Activated naive CD8-positive, alpha-beta T cell treated with anti-CD3 and anti-CD28 coated beads, Interleukin-2, amount 50 U/mL, for 24 hours (primary cell): ENCODE measurements around the gene HOXD8.

Experiments used
- ATAC-seq: fragments of 150-1000 bp; cut with Tn5 transposase; one replicate; pipeline ENCODE4 v1.10.0; 2021
- DNase-seq: peaks from one replicate; pipeline ENCODE4 v3.0.0; 2021
- H3K27ac Mint-ChIP-seq: one replicate; pipeline ENCODE4 v1.8.0; 2021; ENCODE audit warnings: mild to moderate bottlenecking, mixed read lengths
- H3K27me3 Mint-ChIP-seq: one replicate; pipeline ENCODE4 v1.8.0; 2021; ENCODE audit warnings: mixed read lengths
- H3K36me3 Mint-ChIP-seq: one replicate; pipeline ENCODE4 v1.8.0; 2021; ENCODE audit warnings: low read depth, mixed read lengths
- H3K4me1 Mint-ChIP-seq: one replicate; pipeline ENCODE4 v1.8.0; 2021; ENCODE audit warnings: mixed read lengths
- H3K4me3 Mint-ChIP-seq: one replicate; pipeline ENCODE4 v1.8.0; 2021; ENCODE audit warnings: mild to moderate bottlenecking, moderate library complexity, mixed read lengths
- H3K9me3 Mint-ChIP-seq: one replicate; pipeline ENCODE4 v1.8.0; 2021; ENCODE audit warnings: mixed read lengths

HOXD8 gene

DNA sequence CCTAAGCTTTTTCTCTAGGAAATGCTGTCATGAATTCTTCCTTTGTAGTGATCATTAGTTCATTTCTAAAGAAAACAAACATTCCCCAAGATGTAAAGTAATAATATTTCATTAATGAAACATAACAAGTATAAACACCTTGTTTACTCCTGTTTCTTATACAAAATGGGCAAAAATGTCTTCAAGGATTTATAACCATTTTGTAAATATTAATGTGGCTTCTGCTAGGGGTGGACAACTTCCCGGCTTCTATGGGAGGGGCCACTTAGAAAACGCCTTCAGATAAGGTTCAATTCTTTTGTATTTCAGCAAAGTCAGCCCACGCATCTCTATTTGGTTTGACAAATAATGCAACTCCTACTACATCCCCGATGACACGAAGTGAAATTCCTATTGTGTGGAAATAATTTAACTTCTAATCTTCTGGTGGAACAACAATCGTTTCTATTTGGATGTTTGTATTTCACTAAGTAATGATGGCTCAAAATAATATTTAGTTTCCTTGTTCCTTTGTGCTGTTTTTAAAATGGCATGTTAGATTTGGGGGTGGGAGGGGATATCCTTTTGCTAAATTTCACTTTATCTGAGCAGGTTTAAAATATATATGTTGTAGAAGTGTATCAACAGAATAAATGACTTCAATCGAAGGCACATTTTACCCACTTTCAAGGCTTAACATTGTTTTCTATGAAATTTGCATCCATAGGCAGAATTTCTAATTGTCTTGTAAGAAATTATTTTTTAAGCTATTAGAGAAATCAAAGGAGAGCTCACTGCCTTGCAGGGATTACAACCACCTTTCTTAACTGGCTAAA lies 44.3 kb downstream of the HOXD8 start:
- H3K4me3 Mint-ChIP-seq = no peak overlapping the region
- no peaks in the 10 kb centered on the region for H3K9me3 Mint-ChIP-seq
- no peak for DNase-seq
- no peak for ATAC-seq
- no peak overlapping the region for H3K27ac Mint-ChIP-seq
- H3K36me3 Mint-ChIP-seq = peaks cover 2% of the 10 kb centered on the region
- peaks cover 84% of the 10 kb centered on the region for H3K27me3 Mint-ChIP-seq
- H3K4me1 Mint-ChIP-seq = peaks cover 18% of the 10 kb centered on the region

DNA sequence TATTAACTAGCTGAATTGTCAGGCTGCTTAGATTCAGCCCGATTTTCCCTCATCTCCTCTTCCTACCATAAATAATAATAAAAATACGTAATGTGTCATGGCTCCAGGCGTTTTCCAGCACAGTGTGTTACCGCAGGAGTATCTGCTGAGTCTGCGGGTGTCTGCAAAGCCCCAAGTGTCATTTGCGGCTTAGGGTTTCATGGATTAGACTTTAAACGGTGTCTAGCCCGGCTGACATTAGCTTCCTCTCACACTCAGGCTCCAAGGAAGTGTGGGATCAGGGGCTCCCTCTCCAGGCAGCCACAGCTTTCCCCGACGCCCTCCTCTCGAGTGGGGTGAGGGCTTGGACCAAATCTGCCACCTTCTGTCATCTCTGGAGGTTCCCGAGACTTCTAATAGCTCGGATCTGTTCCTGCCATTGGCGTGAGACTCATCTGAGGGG lies 44.9 kb downstream of the HOXD8 start:
- Mint-ChIP-seq H3K27me3 (peaks cover 88% of the 10 kb centered on the region), H3K27ac (no peak overlapping the region), H3K4me1 (peaks cover 19% of the 10 kb centered on the region), H3K9me3 (no peaks in the 10 kb centered on the region), H3K4me3 (no peak overlapping the region), H3K36me3 (peaks cover 2% of the 10 kb centered on the region)
- DNase-seq (no peak), ATAC-seq (no peak)

DNA sequence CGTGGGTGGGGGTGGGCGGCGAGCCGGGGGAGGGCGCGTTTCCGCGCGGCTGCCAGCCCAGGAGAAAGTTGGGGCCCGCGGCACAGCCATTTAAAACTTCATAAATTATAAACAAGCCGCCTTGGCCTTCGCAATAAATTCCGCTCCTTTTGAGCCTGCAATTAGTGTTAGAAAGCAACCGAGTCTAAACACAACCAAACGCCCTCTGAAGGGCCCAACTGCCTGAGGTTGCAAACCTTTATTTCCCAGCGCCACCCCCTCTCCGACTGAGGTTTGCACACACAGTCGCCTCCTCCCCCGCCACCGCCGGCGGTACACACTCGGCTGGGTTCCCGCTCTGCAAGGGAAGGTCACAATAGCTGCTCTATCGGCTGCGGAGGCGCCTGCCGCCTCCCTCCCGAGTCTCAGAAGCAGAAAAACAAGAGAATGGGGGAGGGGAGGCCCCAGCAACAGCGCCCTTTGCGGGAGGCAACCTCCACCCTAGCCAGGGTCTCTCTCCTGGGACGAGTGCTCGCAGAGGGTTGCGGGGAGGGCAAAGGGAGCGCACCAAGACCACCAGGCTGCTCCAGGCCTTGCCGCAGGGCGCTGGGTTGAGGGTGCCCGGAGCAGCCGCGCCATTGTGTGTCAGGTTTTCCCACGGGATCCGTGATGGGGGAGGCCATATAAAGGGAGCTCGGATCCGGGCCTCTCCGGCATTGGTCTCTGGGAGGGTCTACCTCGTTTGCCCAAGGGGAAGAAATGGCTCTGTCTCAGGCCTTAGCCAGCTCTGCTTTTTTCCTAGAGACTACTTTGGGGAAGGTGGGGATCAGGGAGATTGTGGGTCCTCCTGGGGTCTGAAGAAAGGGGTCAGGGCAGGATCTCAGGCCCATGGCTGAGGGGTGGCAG lies 45.6 kb downstream of the HOXD8 start:
- peaks cover 2% of the 10 kb centered on the region for H3K36me3 Mint-ChIP-seq
- H3K4me3 Mint-ChIP-seq = no peak overlapping the region
- no peak overlapping the region for H3K27ac Mint-ChIP-seq
- peaks cover 19% of the 10 kb centered on the region for H3K4me1 Mint-ChIP-seq
- no peaks in the 10 kb centered on the region for H3K9me3 Mint-ChIP-seq
- ATAC-seq (peak; percentile 55), DNase-seq (no peak)
- H3K27me3 Mint-ChIP-seq = peaks cover 88% of the 10 kb centered on the region

DNA sequence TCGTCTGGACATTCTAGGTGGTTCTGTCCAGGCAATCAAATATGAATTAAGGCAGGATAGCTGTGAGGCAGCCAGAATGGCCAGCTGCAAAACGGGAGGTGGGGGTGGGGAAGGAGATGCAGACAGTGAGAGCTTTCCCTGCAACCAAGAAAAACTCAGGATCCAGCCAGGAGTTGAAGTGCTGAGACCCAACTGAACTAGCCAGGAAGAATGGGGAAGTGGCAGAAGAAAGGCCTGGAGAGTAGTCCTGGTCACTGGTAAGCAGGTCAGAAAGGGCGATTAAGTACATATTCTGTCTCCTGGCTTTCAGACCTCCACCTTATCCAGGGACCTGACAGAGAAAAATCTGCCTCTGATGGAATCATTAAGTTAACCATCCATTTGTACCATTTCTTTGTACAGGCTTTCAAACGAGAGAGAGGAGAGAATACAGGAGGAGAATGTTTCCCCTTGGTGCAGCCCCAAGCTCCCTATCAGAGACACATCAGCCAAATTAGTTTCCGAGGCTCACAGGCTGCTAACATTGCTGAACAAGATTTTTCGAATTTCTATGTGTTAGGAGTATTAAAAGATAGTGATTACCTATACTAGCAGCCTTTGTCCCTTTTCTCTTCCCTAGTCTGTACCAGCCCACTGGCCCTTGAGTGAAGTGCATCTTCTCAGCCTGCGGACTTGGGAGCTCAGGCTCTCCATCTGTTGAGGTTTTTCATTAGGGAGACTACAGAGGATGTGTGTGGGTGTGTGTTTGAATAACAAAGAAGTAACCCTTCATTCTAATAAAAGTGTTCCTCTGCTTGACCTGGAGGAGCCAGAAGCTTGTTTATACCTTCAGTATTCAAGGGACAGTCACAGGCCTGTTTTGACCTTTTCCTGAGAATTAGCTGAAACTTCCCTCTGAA lies 46.5 kb downstream of the HOXD8 start:
- Mint-ChIP-seq H3K4me3 (no peak overlapping the region), H3K27ac (no peak overlapping the region), H3K36me3 (peaks cover 2% of the 10 kb centered on the region), H3K4me1 (peaks cover 19% of the 10 kb centered on the region), H3K9me3 (no peaks in the 10 kb centered on the region), H3K27me3 (peaks cover 90% of the 10 kb centered on the region)
- ATAC-seq (no peak), DNase-seq (no peak)

DNA sequence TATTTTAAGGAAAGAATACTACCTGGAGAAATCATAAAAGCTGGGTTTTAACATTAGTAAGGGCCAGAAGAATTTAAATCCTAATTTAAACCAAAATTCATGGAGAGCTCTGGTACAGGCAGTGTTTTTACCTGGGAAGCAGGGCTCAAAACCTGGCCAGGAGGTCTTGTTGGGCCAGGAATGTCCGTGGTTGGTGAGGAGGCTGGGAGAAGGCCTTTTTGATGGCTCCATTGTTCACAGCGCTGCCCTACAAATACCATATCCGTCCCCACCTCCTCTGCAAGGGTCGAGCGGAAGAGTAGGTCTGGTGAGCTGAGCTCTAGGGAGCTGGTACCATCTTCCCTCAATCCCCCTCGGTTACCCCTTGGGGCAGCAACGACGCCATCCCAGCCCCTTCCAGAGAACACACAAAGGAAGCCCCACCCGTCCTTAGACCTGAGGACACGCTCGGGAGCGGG lies 48.1 kb downstream of the HOXD8 start:
- Mint-ChIP-seq H3K27me3 (peaks cover 83% of the 10 kb centered on the region), H3K9me3 (no peaks in the 10 kb centered on the region), H3K4me1 (peaks cover 19% of the 10 kb centered on the region), H3K4me3 (no peak overlapping the region), H3K27ac (no peak overlapping the region), H3K36me3 (peaks cover under 1% of the 10 kb centered on the region)
- no peak for DNase-seq
- ATAC-seq = no peak

DNA sequence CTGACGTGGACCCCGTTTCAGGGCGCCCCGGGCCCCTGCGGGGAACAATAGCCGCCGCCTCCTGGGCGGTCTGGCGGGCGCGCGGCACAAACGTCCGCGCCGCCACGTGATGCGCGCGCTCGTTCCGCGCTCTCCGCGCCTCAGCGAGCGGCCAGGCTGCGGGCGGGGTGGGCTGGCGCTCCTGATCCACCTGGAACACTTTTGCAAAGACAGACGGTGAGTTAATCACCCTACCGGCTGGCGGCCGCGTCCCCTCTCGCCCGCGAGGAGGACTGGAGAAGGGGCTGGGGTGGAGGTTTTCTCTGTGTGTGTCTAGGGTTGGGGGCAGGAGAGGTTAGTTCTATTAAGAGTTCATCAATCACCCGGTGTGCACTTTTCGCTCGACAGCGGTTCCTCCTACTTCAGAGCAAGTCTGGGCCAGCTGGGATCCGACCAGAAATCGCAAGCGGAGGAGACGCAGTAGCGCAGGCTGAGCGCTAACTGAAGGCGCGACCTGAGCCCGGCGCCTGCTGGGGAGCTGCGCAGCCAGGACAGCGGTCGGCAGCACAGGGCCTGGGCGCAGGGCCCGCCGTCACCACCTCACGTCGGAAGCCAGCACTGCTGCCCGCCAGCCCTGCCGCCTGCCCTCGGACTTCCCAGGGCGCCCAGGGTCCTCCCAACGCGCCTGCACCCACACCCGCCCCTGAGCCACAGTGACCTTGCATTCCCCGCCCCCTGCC lies 48.7 kb downstream of the HOXD8 start:
- DNase-seq (no peak), ATAC-seq (no peak)
- H3K4me3 Mint-ChIP-seq = no peak overlapping the region
- H3K36me3 Mint-ChIP-seq = no peaks in the 10 kb centered on the region
- no peak overlapping the region for H3K27ac Mint-ChIP-seq
- peaks cover 17% of the 10 kb centered on the region for H3K4me1 Mint-ChIP-seq
- H3K27me3 Mint-ChIP-seq = peaks cover 82% of the 10 kb centered on the region
- H3K9me3 Mint-ChIP-seq = no peaks in the 10 kb centered on the region

DNA sequence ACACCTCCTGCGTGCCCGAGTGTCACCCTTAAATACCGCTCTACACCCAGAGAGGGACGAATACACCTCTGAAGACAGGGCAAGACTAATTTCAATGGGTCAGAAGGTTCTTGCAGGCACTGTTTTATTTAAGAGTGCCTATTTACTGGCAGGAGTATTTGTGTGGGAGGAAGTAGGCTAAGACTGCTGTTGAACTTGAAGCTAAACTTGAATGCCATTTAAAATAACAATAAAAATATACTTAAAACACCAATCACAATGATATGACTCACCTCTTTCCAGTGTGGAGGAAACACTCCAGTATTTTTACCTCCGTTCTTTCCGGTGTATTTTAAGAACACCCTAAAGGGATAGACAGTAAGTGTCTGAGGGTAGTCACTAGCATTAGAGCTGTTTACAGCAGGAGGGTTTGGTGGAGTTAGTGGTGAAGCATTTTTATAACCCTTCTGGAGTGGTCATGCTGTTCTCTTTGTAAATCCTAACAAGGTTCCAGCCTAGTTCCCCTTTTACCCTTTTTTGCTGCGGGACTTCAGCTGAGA lies 49.3 kb downstream of the HOXD8 start:
- DNase-seq (no peak), ATAC-seq (no peak)
- no peaks in the 10 kb centered on the region for H3K36me3 Mint-ChIP-seq
- no peaks in the 10 kb centered on the region for H3K9me3 Mint-ChIP-seq
- H3K27me3 Mint-ChIP-seq = peaks cover 82% of the 10 kb centered on the region
- no peak overlapping the region for H3K27ac Mint-ChIP-seq
- H3K4me1 Mint-ChIP-seq = peaks cover 13% of the 10 kb centered on the region
- no peak overlapping the region for H3K4me3 Mint-ChIP-seq

DNA sequence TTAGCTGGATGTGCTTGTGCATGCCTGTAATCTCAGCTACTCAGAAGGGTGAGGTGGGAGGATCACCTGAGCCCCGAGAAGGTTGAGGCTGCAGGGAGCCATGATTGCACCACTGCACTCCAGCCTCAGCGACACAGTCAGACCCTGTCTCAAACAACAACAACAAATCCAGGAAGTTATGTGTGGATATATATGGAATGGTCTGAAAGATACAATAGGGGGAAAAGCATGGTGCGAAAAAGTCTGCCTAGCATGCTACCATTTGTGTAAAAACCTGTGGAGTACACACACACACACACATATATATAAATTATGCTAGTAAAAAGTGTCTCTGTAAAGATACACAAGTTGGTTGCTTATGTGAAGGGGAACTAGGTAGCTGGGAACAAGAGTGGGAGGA lies 52.0 kb downstream of the HOXD8 start:
- DNase-seq (no peak), ATAC-seq (no peak)
- H3K27me3 Mint-ChIP-seq = peaks cover 78% of the 10 kb centered on the region
- H3K4me1 Mint-ChIP-seq = peaks cover 3% of the 10 kb centered on the region
- H3K4me3 Mint-ChIP-seq = no peak overlapping the region
- no peak overlapping the region for H3K27ac Mint-ChIP-seq
- H3K36me3 Mint-ChIP-seq = no peaks in the 10 kb centered on the region
- H3K9me3 Mint-ChIP-seq = peaks cover 3% of the 10 kb centered on the region
